ENCODE data around the gene TMEM41B.
A peak's percentile ranks its signal among the peaks of the same experiment; 100 is the strongest.
"Not testable (repeated sequence)": the region's sequence is repeated elsewhere in the genome, so short reads cannot be mapped to it uniquely, and the experiment has no call there.

Gene TMEM41B, protein sequence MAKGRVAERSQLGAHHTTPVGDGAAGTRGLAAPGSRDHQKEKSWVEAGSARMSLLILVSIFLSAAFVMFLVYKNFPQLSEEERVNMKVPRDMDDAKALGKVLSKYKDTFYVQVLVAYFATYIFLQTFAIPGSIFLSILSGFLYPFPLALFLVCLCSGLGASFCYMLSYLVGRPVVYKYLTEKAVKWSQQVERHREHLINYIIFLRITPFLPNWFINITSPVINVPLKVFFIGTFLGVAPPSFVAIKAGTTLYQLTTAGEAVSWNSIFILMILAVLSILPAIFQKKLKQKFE

DNA sequence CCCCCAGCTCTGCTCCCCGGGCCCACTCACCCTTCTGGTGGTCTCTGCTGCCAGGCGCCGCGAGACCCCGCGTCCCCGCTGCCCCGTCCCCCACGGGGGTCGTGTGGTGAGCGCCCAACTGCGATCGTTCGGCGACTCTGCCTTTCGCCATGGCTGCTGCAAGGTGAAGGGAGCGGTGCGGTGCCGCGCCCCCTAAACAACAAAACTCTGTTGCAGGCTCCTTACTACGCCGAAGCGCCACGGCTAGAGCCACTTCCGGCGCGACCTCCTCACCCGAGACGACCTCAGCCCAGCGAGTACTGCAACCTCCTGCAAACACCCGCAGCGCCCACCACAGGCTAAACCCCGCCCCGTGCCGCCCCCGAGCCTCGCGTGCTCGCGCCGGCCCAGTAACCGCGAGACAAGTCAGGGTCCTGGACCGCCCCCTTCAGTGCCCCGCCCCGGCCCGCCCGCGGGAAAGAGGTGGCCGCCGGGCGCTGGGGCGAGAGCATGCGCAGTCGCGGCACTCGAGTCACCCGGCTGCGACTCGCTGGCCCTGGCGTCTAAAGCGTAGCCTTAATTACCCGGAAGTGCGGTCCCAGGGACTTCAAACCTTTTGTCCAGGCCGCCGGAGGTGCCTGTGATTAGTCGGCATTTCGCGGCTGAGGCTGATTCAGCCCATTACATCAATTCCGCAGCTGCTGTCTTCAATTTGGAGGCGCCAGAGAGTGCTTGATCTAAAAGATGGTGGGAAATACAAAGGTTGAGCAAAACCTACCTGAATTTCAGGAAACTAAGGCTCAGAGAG is at the start of gene TMEM41B:
Gene TMEM41B (minus strand): TSS at position 303 of the 787 bp plus-strand sequence. CDS start 152 bp downstream, at position 151.
- DNase-seq, result peak; percentile 96

DNA sequence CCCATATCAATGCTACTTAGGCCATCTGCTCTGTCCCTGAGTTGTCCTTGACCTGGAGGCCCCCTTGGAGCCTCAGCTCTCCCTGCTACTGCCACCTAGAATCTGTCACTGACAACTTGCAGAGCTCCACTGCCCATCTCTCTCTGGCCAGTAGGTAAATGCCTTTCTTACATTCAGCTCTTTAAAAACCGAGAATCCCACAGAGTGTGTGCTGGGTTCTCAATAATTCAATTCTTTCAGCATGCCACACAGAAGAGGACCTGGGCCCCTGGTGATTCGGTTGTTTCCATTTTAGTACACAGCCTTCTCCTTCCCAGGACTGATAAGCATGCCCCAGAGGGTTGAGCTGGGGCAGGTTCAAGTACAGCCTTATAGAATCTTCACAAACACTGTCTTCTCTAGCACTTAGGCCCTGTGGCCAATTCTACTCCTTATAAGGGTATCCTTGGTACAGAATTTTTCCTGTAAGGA is 48.0 kb upstream of the TMEM41B start:
- DNase-seq, result no peak

DNA sequence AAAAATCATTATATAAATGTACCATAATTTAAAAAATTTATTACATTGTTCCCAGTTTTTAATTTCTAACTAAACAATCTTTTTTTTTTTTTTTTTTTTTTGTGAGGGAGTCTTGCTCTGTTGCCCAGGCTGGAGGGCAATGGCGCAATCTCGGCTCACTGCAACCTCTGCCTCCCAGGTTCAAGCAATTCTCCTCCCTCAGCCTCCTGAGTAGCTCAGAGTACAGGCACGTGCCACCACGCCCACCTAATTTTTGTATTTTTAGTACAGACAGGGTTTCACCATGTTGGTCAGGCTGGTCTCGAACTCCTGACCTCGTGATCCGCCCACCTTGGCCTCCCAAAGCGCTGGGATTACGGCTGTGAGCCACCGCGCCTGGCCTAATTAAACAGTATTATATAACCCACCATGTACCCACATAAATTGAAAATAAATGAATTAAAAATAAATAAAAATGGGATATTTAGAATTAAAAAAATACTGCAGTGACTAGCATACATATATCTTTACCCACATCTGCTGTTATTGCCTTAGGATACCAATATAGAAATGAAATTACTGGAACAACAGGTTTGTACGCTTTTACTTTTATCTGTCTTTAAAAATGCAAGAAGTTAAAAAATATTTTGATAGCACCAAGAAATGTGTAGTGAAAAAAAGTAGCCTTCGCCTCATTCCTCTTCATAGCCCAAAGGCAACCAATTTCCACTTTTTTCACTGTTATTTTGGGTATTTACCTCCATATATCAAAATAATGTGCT is 46.6 kb upstream of the TMEM41B start:
- not testable (repeated sequence) for DNase-seq

DNA sequence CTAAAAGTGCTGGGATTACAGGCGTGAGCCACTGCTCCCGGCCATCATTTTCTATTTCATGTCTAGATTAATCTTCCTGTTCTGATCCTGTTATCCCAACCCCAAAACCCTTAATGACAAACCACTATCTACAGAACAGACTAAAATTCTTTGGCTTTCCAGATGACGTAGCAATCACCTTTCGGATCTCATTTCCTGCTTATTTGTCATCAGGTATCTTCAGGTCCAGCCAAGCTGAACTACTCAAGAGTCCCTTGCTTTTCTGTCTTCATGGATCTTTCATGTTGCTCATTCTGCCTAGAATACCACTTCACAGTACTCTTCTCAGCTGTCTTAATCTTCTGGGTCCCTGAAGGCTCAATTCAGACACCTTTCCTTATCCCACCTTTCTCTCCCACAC is 42.6 kb upstream of the TMEM41B start:
- DNase-seq, result no peak

DNA sequence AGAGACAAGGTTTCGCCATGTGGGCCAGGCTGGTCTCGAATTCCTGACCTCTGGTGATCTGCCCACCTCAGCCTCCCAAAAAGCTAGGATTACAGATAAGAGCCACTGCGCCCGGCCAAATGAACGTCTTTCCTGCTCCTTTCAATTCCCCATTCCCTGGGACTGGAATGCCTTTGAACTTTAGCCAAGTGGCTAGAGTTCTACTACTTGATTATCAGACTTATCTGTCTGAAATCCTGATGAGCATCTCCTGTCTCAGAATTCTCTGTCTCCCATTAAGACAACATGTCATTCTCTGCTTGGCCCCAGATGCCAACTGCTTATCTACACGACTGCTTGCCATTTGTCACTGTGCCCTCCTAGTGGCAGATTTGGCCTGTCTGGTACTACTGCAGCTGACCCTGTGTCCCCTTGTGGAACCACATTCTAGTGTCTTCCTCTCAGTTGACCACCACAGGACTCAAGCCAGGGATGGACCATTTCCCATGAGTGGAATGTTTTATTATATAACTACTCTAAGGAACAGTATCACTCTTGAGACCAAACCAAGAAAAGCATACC is 37.0 kb upstream of the TMEM41B start:
- DNase-seq, result no peak

DNA sequence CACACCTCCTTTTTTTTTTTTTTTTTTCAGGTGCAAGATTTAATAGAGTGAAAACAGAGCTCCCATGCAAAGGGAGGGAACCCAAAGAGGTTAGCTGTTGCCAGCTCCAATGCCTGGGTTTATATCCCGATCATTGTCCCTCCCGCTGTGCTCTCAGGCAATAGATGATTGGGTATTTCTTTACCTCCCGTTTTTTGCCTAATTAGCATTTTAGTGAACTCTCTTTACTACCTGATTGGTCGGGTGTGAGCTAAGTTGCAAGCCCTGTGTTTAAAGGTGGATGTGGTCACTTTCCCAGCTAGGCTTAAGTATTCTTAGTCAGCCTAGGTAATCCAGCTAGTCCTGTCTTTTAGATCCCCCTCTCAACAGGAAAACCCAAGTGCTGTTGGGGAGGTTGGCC is 33.4 kb upstream of the TMEM41B start:
- DNase-seq, result not testable (repeated sequence)

DNA sequence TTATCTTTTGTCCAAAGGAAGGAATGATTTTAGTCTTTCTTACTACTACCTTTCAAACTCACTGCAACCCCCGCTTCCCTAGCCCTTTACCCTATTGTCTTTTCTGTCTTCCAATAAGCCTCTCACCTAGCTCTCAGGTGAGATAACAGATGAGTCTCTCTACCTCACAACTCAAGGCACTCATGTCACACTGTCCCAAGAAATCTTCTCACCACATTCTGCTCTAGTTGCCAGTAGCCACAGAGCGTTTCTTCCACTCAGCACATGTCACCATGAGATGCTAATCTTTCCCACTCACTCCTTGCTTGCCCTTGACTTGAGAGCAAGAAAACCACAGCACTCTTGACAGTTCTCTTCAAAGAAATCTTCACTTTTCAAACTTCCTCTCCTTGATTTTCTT is 32.7 kb upstream of the TMEM41B start:
- DNase-seq, result no peak

DNA sequence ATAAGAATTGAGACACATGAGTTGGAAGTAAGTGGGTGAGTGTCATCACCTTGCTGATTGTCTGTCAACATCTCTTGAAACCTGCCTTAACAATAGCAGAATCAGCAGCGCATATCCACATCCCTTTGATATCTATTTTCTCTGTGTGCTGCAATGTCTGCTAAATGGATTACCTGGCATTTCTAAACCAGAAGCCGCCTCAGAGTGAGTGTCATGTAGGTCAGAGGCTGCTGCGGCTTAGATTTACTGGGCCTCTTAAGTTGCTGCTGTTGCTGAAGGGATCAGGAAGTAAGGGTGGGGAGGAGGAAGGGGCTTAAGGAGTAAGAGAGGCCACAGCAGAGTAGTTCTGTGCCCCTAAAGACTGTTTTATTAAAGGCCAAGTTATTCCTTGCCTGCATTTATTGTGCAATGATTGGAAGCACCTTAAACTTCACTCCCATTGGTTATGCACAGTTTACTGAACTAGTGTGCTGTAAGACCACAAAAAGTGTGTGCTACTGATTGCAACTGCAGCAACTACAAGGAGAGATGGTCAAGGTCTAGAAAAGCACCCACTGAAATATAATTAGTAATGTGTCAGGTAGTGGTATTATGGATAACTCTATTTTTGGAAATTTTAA is 29.8 kb upstream of the TMEM41B start:
- no peak for DNase-seq

DNA sequence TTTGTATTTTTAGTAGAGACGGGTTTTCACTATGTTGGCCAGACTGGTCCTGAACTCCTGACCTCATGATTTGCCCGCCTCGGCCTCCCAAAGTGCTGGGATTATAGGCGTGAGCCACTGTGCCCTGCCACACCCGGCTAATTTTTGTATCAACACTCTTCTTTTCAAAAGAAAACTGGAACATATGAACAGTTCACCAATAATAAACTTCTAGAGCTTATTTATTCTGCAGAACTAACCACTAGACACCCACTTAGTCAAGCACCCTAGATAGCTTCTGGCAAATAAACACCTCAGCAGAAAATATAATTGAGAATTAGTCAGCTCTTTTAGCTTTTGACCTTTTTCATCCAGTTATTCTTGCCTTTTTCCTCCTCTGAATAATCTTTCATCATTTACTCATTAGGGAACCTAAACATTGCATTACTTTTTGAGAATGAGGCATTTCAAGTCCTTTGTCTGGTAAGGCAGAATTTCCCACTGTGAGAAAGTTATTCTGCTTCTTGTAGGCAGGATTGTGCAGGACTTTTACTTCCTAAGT is 27.3 kb upstream of the TMEM41B start:
- no peak for DNase-seq

DNA sequence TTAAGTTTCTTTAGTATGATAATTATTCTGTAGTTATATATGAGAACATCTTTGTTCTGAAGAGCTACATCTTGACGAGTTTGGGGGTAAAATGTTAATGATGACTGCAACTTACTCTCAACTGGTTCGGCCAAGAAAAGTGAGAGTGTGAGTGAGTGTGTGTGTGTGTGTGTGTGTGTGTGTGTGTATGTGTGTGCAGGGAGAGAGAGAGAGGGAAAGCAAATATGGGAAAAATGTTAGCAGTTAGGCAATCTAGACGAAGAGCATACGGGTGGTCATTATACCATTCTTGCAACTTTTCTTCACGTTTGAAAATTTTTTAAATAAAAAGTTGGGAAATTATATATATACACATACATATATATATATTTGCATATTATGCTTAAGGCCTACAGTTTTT is 18.3 kb upstream of the TMEM41B start:
- no peak for DNase-seq

DNA sequence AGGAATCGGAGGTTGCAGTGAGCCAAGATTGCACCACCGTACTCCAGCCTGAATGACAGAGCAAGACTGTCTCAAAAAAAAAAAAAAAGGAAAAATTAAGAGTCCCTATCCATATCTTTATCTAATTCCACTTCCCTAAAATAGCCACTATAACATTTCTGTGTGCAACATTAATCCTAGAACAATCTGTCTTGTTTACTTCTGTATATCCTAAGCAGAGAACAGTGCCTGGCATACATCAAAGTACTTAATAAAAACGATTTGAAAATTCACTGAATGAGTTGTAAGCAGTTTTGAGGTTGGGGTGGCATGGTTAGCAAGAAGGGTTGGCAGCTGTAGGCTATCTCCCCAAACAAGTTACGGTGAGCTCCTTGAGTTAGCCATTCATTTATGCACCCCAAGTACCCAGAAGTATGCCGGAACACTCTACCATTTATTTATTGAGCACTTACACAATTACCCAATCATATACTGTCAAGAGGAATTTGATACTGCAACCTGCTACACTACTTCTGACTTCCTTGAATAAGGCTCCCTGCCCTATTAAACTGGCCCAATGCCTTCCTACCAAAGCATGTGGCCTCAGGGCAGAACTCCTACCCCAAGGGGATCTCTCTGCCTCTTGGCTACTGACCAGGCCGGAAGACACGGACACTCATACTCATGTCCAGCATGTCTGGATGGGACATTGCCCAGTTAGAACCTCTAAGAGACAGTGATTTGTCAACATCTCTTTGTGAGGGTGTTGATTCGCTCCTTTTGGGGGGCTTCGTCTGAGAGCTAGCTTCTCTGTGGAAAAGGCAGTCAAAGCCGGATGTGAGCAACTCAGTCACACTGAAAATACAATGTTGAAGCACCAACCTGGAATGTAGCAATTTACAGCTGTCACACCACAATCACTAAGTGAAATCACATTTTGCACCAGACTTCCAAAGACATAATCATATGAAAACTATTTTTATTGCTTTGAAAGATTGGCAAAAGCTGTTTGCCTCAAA is 16.3 kb upstream of the TMEM41B start:
- no peak for DNase-seq

DNA sequence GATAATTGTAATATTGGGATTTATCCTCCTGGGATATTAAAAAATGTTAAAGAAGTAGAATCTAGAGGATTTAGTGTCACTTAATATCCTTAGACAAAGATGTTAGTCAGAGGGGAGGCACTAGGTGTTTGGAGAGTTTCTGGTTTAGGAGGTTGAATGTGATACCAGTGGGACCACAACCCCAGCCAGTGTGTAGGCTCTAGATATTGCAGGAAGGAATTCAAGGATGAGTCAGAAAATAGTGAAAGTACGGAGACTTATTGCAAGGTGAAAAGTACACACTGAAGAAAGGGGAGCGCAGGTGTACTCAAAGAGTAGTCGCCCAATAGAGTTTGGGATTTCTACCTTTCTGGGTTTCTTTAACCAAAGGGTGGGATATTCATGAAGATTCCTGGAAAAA is 5.7 kb upstream of the TMEM41B start:
- DNase-seq, result no peak

DNA sequence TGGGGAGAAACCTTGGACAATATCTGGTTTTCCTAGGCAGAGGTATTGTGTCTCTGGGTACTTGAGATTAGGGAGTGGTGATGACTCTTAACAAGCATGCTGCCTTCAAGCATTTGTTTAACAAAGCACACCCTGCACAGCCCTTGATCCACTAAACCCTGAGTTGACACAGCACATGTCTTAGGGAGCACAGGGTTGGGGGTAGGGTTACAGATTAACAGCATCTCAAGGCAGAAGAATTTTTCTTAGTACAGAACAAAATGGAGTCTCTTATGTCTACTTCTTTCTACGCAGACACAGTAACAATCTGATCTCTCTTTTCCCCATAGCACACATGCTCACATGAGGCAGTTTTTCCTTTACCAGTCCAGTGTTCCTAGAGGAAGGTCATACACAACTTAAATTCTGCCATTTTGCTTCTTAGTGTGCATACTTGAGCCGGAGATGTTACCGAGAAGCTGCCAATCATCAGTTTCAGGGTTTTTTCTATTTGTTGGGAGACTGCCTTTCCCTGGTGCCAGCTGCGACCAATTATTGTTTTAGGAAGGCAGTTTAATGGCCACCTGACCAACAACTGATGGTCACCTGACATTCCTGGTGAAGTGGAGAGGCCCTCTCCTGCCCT is 5.1 kb upstream of the TMEM41B start:
- DNase-seq, result not testable (repeated sequence)

DNA sequence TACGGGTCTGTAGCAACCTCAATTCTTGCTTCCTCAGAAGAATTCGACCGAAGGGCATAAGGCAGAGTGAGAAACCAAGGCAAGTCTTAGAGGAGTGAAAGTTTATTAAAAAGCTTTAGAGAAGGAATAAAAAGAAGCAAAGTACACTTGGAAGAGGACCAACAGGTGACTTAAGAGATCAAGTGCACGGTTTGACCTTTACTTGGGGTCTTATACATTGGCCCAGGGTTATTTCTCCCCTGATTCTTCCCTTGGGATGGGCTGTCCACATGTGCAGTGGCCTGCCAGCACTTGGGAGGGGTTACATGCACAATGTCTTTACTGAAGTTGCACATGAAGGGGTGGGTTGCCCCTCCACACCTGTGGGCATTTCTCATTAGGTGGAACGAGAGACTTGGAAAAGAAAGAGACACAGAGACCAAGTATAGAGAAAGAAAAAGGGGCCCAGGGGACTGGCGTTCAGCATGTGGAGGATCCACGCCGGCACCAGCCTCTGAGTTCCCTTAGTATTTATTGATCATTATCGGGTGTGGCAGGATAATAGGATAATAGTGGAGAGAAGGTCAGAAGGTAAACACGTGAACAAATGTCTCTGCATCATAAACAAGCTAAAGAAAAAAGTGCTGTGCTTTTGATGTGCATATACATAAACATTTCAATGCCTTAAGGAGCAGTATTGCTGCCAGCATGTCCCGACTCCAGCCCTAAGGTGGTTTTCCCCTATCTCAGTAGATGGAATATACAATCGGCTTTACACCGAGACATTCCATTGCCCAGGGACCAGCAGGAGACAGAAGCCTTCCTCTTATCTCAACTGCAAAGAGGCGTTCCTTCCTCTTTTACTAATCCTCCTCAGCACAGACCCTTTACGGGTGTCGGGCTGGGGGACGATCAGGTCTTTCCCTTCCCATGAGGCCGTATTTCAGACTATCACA is 4.3 kb upstream of the TMEM41B start:
- DNase-seq, result not testable (repeated sequence)

DNA sequence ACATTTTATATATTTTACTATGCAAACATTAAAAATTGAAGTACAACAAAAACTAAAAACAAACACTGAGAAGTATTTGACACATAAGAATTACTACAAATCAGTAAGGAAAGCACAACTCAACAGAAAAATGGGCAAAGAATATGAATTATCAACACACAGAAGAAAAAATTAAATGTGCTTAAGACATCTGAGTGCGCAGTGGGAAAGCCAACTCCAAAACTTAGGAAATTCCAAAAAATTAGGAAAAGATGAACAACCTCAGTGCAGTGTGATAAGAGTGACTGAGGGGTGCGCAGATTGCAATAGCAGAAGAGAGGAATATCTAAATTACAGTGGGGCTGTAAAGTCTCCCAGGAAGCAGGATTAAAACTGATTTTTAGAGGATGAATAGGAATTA is 1.9 kb upstream of the TMEM41B start:
- no peak for DNase-seq

DNA sequence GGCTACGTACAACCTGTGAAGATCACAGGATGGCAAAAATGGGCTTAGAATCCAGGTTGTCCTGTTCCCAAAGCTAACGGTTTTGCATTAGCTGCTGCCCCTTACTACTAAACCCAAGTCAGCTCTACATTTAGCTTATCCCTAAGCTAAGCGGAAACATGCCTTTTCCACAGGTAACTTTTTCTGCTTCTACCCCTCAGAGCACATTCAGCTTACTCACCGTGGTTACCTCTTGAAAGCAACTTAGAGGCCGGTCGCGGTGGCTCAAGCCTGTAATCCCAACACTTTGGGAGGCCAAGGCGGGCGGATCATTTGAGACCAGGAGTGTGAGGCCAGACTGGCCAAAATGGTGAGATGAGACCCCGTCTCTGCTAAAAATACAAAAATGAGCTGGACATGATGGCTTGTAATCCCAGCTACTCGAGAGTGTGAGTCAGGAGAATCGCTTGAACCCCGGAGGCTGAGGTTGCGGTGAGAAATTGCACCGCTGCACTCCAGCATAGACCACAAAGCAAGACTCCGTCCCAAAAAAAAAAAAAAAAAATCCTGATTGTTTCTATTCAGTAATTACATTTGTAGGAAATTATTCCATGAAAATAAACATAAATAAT is 790 bp upstream of the TMEM41B start:
- DNase-seq, result no peak

DNA sequence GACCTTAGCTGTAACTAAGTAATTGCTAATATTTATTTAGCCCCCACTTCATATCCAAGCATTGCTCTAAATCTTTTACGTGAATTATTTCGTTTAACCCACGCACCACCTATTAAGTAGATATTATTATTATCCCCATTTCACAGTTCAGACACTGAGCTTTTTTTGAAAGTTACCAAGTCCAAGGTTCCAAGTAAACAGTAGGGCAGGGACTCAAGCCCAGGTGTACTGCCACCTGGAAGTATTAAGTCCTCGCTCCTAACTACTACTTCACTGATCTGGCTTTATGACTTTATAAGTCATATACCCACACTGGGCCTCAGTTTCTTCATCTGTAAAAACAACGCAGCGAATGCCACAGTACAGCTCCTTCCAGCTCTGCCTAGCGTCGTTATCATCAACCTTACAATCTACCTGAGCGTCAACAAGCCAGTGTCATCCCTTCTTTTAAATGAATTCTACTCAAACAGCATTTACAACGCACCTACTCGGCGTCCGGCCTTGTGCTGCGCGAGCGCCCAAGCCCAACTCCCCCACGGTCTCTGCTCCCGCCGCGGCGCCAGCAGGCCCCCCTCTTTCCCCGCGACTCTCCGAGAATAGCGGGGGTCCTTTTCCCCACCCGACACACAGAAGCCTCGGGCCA is 624 bp downstream of the TMEM41B start:
- DNase-seq, result peak; percentile 22

DNA sequence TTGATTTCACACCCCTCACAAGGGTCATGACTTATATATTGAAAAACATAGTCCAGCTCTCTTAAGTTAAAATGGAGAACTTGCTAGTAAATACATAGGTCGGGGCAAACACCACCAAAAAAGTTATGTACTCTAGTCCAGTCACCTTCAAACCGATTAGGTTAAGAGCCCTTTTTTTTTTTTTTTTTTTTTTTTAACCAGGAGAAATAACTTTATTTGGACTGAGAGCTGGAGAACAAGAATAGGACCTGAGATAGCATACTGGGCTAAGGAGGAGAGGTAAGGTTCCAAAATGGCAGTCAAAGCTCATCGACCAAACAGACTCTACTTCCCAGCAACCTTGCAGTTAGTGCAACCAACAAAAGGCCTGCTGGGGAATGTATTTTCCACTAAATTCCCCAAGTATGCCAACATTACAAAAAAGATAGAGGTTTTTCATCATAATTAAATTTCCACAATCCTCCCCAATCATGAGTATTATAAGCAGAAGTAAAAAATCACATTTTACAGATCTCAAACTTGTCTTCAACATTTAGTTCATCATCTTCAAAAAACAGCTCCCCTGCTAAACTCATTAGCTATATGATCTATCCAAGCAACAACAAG is 3.8 kb downstream of the TMEM41B start:
- DNase-seq, result no peak

Measured in midbrain (tissue), 1 donor.